ENCODE measurements around the gene TAF4B. TPM values are rescaled to one million over a fixed set of nuclear protein-coding genes. Genes with fewer than 3 reads are reported as not detected.

TAF4B gene
- total RNA-seq, 2 experiments from 2014 or later, result 6.9 to 9.3 TPM

DNA sequence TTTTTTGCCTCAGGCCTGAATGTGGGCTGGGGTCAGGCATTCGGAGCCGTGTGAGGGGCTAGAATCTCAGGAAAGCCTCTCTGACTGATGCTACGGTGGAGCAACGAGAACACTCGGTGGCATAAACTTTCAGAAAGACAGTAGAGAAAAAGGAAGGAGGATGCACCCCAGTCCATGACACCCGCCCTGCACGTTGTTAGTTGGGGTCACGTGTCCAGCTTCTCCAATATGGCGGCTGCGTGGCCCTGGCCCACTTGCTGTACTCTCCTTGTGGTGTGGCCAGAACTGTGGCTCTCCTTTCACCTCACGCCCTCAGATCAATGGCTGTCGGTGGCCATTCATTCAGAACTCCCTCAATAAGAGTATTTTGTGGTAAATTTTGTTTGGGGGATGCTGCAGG is 190.9 kb downstream of the TAF4B start:
- no peak overlapping the region for H3K4me3 Mint-ChIP-seq
- ATAC-seq (no peak), DNase-seq (no peak)
- no peaks in the 10 kb centered on the region for H3K4me1 Mint-ChIP-seq
- CTCF ChIA-PET, result no interaction called here
- H3K27me3 Mint-ChIP-seq, result no peaks in the 10 kb centered on the region
- H3K9me3 Mint-ChIP-seq (ENCODE audit: low read depth), result no peaks in the 10 kb centered on the region
- no peaks in the 10 kb centered on the region for H3K36me3 Mint-ChIP-seq
- H3K27ac Mint-ChIP-seq, result no peak overlapping the region

DNA sequence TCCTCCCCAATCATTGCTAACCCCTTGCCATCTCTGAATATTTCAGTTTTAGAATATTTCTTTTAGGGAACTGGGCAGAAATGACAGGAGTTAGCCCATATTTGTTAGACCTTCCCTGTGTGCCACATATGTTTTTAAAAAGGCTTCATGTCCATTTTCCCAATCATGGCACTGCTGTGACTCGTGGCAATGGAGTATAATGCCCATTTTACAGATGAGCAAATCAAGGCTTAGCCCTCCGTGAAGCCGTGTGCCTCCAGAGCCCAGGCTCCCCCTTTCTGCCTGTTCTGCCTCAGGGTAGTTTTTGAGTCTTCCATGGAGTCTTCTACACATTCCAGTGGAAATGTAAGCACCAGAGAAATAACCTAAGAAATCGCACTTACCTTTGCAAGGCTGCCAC is 192.0 kb downstream of the TAF4B start:
- Mint-ChIP-seq H3K4me3 (no peak overlapping the region), H3K9me3 (ENCODE audit: low read depth) (no peaks in the 10 kb centered on the region), H3K4me1 (no peaks in the 10 kb centered on the region), H3K27ac (no peak overlapping the region), H3K27me3 (no peaks in the 10 kb centered on the region), H3K36me3 (no peaks in the 10 kb centered on the region)
- ATAC-seq, result no peak
- DNase-seq, result no peak
- CTCF ChIA-PET, result no interaction called here

DNA sequence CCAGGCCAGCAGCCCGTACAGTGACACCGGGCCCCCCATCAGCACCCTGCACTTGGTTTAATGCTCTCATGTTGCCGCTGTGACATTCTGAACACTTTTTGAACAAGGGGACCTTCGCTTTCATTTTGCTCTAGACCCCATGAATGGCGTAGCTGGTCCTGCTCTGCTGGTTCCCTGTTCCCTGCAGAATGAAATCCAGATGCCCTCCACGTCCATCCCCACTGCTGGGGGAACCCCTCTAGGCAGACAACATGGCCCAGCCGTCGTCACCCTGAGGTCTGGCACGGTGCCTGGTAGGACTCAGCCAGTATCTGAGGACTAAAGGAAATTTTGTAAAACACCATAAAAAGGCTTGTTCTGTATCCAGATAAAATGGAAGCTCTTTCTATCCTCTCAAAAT is 193.5 kb downstream of the TAF4B start:
- no peak for ATAC-seq
- Mint-ChIP-seq H3K4me1 (no peaks in the 10 kb centered on the region), H3K4me3 (no peak overlapping the region), H3K9me3 (ENCODE audit: low read depth) (no peaks in the 10 kb centered on the region), H3K27me3 (no peaks in the 10 kb centered on the region), H3K36me3 (no peaks in the 10 kb centered on the region), H3K27ac (no peak overlapping the region)
- no peak for DNase-seq
- CTCF ChIA-PET, result interaction anchor here (1.0 kb wide), 1 partner anchor 36 kb away, joined by 3 read pairs; no protein-coding TSS in a partner anchor

DNA sequence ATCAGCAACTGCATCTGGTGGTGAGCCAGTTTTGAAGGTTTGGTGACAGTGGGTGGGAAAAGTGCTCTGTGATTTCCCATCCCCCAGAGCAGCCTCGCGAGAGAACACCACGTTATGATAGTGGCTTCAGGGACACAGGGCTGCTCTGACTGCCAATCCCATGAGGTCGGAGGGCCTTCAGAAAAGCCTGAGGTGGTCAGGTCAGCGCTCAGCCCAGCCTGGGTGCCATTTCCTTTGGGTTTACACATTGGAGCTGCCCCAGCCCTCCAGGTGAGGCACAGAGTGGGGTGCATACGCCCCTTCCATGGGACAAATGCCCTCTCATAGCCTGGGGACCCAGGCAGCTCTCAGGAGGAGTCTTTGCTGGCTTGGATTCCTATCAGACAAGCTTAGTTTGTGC is 195.3 kb downstream of the TAF4B start:
- no peak overlapping the region for H3K4me3 Mint-ChIP-seq
- DNase-seq (no peak), ATAC-seq (no peak)
- CTCF ChIA-PET, result no interaction called here
- H3K9me3 Mint-ChIP-seq (ENCODE audit: low read depth), result no peaks in the 10 kb centered on the region
- H3K4me1 Mint-ChIP-seq, result no peaks in the 10 kb centered on the region
- H3K36me3 Mint-ChIP-seq, result no peaks in the 10 kb centered on the region
- H3K27me3 Mint-ChIP-seq, result no peaks in the 10 kb centered on the region
- no peak overlapping the region for H3K27ac Mint-ChIP-seq

DNA sequence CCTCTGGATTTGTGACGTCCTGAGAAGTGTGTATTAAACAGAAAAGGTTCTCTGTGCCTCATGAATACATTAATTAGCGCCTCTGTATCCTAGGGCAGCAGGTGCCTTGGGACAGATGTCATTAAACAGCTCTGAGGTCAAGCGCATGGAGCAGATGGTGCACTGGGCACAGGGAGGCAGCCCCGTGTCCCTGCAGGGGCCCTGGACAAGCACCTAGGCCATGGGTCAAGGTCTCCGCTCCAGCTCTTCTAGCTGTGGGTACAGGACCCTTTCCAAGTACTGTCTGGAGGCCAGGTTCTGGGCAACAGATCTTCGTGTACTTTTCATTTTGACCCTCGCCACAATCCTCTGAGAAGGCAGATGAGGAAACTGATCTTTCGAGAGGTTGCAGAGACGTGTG is 195.7 kb downstream of the TAF4B start:
- DNase-seq (no peak), ATAC-seq (no peak)
- H3K4me3 Mint-ChIP-seq, result no peak overlapping the region
- no peak overlapping the region for H3K27ac Mint-ChIP-seq
- H3K36me3 Mint-ChIP-seq, result no peaks in the 10 kb centered on the region
- CTCF ChIA-PET, result no interaction called here
- no peaks in the 10 kb centered on the region for H3K27me3 Mint-ChIP-seq
- H3K9me3 Mint-ChIP-seq (ENCODE audit: low read depth), result no peaks in the 10 kb centered on the region
- H3K4me1 Mint-ChIP-seq, result no peaks in the 10 kb centered on the region

DNA sequence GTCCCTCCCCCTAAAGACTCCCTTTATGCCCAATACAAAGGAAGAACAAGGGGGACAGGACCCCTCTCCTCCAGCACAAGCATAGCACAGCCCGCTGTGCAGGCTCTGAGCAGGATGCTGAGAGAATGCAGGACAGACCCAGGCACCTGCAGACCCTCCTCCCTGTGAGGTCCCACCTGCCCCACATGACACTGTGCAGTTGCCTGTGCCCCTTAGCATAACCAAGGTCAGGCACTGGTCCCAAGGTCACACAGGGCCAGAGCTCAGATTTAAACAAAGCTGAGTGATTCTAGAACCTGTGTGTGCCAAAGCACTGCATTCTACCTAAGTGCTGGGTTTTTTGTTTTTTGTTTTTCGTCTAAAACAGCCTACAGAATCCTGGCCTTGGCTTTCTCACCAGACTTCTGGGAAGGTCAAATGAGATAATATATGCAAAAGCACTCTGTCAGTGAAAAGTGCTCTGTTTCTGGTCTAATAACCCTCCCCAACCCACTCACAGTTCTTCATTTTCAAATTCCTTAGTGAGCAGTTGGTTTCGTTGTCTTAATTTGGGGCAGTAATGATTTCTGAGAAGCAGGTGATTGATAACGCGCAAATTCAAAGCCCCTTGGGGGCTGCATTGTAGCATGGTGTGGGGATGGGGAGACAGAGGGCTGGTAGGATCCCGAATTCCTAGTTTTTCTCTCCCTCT is 196.4 kb downstream of the TAF4B start:
- CTCF ChIA-PET, result no interaction called here
- no peak overlapping the region for H3K27ac Mint-ChIP-seq
- H3K27me3 Mint-ChIP-seq, result no peaks in the 10 kb centered on the region
- H3K36me3 Mint-ChIP-seq, result no peaks in the 10 kb centered on the region
- H3K9me3 Mint-ChIP-seq (ENCODE audit: low read depth), result no peaks in the 10 kb centered on the region
- DNase-seq (no peak), ATAC-seq (no peak)
- no peaks in the 10 kb centered on the region for H3K4me1 Mint-ChIP-seq
- H3K4me3 Mint-ChIP-seq, result no peak overlapping the region

DNA sequence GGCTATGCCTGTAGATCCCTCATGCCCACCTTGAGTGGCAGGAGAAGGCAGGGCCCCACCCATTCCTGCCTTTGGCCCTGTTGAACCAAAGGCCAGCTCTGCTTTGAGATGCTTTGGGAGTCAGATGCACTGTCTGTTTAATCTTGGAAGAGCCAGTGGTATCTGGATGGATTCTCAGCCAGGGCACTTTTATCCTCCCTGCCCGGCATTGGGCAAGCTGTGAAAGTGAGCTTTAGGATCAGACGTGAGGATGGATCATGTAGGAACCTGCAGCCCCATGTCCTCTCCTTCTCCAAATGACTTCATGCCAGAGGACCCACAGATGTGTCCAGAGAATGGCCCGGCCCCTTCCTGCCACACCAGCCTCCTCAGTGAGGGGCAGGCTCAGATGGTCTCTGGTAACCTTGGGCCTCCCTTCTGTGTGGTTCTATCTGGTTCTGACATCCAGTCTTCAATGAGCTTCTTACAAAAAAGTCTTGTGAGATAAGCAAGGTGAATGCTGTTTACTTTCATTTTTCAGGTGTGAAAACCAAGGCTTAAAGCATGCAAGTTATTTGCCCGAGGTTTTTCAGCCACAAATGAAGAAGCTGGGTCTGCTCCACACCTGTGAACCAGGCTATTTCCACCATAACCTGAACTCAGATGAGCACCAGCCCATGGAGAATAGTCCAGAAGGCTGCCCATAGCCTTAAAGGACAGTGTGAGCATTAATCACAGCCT is 198.3 kb downstream of the TAF4B start:
- H3K36me3 Mint-ChIP-seq, result no peaks in the 10 kb centered on the region
- no peaks in the 10 kb centered on the region for H3K27me3 Mint-ChIP-seq
- DNase-seq (no peak), ATAC-seq (no peak)
- H3K4me3 Mint-ChIP-seq, result no peak overlapping the region
- no peak overlapping the region for H3K27ac Mint-ChIP-seq
- CTCF ChIA-PET, result no interaction called here
- H3K9me3 Mint-ChIP-seq (ENCODE audit: low read depth), result no peaks in the 10 kb centered on the region
- H3K4me1 Mint-ChIP-seq, result no peaks in the 10 kb centered on the region

DNA sequence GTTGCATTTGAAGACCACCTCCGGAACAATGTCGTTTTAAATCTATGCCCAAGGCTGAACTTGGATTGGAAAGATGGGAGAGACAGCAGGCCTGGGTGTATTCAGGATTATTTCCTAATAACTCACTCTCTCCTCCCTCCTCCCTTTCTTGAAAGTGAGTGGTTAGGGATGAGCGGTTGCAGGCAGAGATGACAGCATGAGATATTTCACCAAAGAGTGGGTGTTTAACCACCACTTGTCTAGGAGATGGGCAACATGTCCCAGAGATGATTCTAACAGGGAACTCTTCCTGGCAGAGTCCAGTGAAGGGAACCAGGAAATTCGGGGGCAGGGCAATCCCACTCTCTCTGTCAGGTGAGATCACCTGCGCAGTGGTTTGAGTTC is 198.9 kb downstream of the TAF4B start:
- Mint-ChIP-seq H3K9me3 (ENCODE audit: low read depth) (no peaks in the 10 kb centered on the region), H3K4me1 (no peaks in the 10 kb centered on the region), H3K27me3 (no peaks in the 10 kb centered on the region), H3K4me3 (no peak overlapping the region), H3K27ac (no peak overlapping the region), H3K36me3 (no peaks in the 10 kb centered on the region)
- no peak for DNase-seq
- ATAC-seq, result no peak
- CTCF ChIA-PET, result interaction anchor here (0.6 to 1.5 kb wide), 2 partner anchors 9 to 309 kb away, joined by 3 to 5 read pairs; no protein-coding TSS in a partner anchor

DNA sequence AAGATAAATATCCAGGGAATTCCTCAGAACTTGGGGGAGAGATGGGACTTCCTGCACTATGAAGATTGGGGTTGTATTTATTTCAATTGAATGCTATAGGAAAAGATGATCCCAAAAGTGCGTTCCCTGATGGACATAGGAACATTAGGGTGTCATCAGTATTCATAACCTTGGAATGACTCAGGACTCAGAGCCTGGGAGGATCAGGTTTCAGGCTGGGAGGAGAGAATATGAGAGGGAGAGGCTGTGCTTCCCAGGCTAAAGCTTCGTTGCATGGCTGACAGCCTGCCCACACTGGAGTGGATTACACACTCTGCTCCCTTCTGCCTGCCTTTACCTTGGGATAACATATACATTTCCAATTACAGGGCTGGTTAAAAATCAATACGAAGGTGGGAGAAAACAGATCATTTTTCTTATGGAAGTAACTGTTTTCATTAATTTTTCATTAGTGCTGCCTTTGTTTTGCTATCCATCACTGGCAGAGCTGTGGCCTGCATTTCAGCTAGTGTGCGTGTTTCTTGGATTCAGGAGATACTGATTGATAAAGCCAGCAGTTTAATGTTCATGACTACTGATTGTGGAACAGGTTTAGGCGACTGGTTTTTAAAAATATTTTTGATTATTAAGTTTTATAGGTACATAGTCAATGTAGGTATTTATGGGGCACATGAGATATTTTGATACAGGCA is 203.4 kb downstream of the TAF4B start:
- Mint-ChIP-seq H3K27me3 (peaks cover 5% of the 10 kb centered on the region), H3K36me3 (no peaks in the 10 kb centered on the region), H3K4me1 (no peaks in the 10 kb centered on the region), H3K9me3 (ENCODE audit: low read depth) (no peaks in the 10 kb centered on the region), H3K4me3 (no peak overlapping the region), H3K27ac (no peak overlapping the region)
- DNase-seq, result no peak
- ATAC-seq, result no peak
- CTCF ChIA-PET, result no interaction called here

DNA sequence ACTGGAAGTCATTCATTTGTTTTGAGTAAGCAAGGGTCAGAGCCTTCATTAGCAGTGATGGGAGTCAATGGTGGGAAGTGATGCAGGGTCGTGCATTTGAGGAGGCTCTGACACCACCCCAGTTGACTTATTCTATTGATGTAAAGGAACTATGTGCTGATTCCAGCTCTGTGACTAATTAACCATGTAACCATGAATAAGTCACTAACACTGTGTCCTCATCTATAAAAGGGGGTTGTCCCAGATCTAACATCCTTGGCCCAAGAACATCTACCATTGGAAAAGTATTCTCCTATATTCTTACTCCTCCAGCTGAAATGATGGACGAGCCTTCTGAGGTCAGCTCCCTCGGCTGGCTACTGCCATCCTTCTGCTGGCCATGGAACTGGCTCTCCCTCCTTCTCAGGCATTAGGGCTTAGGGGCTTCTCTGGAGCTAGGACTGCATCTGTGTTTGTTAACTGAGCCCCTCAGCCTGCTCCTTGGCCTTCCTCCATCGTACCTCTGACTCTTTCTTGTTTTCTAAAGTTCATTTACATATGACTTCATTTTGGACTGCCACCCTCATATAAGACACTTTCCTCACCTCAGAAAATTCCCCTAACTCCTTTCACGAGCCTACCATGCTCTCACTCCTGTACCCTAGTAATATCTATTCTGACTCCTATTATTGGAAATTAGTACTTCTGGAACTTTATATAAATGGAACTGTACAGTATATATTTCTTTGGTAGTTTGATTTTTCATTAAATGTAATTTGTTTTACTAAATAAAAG is 206.6 kb downstream of the TAF4B start:
- no peak for ATAC-seq
- no peaks in the 10 kb centered on the region for H3K9me3 Mint-ChIP-seq (ENCODE audit: low read depth)
- H3K27ac Mint-ChIP-seq, result no peak overlapping the region
- DNase-seq, result no peak
- no peak overlapping the region for H3K4me3 Mint-ChIP-seq
- H3K4me1 Mint-ChIP-seq, result no peaks in the 10 kb centered on the region
- peaks cover 5% of the 10 kb centered on the region for H3K27me3 Mint-ChIP-seq
- CTCF ChIA-PET, result no interaction called here
- no peaks in the 10 kb centered on the region for H3K36me3 Mint-ChIP-seq

DNA sequence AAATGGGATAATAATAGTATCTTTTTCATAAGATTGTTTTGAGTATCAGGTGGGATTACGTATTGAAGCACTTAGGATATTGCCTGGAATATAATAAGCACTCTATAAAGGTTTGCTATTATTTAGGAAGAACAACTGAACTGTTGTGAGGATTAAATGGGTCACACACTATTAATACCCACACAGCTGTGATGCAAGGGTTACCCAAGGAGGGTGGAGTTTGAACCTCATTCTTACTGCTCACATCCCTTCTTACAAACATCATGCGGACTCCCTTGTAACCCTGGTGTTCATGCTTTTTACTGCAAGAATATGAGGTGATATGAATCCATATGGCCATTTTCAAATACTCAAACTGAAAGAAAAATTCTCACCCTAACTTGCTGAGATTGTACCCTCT is 208.6 kb downstream of the TAF4B start:
- H3K9me3 Mint-ChIP-seq (ENCODE audit: low read depth), result no peaks in the 10 kb centered on the region
- no peaks in the 10 kb centered on the region for H3K4me1 Mint-ChIP-seq
- CTCF ChIA-PET, result no interaction called here
- no peak overlapping the region for H3K27ac Mint-ChIP-seq
- no peak overlapping the region for H3K4me3 Mint-ChIP-seq
- peaks cover 7% of the 10 kb centered on the region for H3K27me3 Mint-ChIP-seq
- DNase-seq (no peak), ATAC-seq (no peak)
- no peaks in the 10 kb centered on the region for H3K36me3 Mint-ChIP-seq

DNA sequence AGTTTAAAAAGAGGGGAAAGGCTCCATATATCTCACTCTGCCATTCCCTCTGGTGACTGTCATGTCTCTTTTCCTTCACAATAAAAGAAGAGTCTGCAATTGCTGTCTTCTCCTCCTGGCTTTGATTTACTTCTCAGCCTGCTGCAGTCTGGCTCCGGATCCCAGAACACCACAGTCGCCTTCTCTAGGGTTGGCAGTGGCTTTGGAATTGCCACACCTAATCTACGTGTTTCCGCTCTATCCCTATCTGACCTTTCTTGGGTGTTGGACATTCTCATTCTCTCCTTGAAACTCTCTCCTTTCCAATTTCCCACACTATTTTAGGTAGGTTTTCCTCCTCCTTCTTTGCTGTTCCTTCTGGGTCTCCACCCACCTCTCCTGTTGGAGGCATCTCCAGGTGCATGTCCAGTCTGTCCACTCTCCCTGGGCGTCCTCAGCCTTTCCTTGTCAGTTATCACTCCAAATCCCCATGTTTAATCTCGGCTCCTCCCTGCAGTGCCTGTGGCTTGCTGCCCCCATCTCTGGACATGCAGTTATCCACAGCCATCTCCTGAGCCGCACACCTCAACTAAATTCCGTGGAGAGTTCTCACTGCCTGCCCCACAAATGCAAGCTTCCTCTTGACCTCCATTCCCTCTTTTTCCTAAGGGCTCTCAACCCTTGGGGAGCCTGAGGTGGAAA is 209.3 kb downstream of the TAF4B start:
- Mint-ChIP-seq H3K27ac (no peak overlapping the region), H3K36me3 (no peaks in the 10 kb centered on the region), H3K27me3 (peaks cover 7% of the 10 kb centered on the region), H3K9me3 (ENCODE audit: low read depth) (no peaks in the 10 kb centered on the region), H3K4me1 (no peaks in the 10 kb centered on the region), H3K4me3 (no peak overlapping the region)
- CTCF ChIA-PET, result no interaction called here
- DNase-seq, result no peak
- no peak for ATAC-seq

All from activated CD8-positive, alpha-beta memory T cell treated with anti-CD3 and anti-CD28 coated beads, Interleukin-2, amount 10 ng/mL, durations not matched to agents 7 days and 5 days (primary cell).